Omental fat pad (tissue), 4 donors: Measurements from ENCODE around the gene PGM1. TPM values are rescaled to one million over a fixed set of nuclear protein-coding genes. Genes with fewer than 3 reads are reported as not detected.

ENCODE experiments used
- ATAC-seq: fragments of 150-250 bp; one replicate; pipeline ENCODE4 v1.9.1; 2016; ENCODE audit warnings: mild to moderate bottlenecking, moderate library complexity; ENCODE audit not compliant: low FRiP score
- DNase-seq: peaks from one replicate; pipeline ENCODE4 v3.0.0-alpha.2; 2019; ENCODE audit warnings: low spot score
- CTCF ChIP-seq, 3 donors: fragments of 450-650 bp; IDR thresholded peaks; one replicate each; pipeline ENCODE4 v1.5.1; 2016 to 2017; ENCODE audit warnings: antibody characterized with exemption in 3 of 3, mild to moderate bottlenecking in 3 of 3, moderate library complexity in 2 of 3
- total RNA-seq, 4 donors: library from RNA; depleted of rRNA; stranded (reverse); fragments of >200 nt; gene quantifications; one replicate each; pipeline ENCODE4 v1.1.0, GENCODE V29; 2016

The PGM1 gene
- total RNA-seq, 4 donors from 2014 or later: 71.2 to 312 (median 162) TPM

GRCh38 chr1:63628607-63629006 is 35.4 kb downstream of the PGM1 start:
- no peak for ATAC-seq
- no peak for DNase-seq
- no peak for TF ChIP-seq CTCF (IDR thresholded peaks at IDR 0.05)

GRCh38 chr1:63630238-63630637 is 37.0 kb downstream of the PGM1 start:
- no peak for TF ChIP-seq CTCF (IDR thresholded peaks at IDR 0.05)
- ATAC-seq: no peak
- no peak for DNase-seq

GRCh38 chr1:63630666-63631065 is 37.5 kb downstream of the PGM1 start:
- TF ChIP-seq CTCF (IDR thresholded peaks at IDR 0.05): no peak
- no peak for DNase-seq
- ATAC-seq: no peak

GRCh38 chr1:63632110-63632509 is 38.9 kb downstream of the PGM1 start:
- DNase-seq (no peak), ATAC-seq (no peak)
- TF ChIP-seq CTCF (IDR thresholded peaks at IDR 0.05): no peak

GRCh38 chr1:63633281-63633680 is 40.1 kb downstream of the PGM1 start:
- no peak for TF ChIP-seq CTCF (IDR thresholded peaks at IDR 0.05)
- DNase-seq: no peak
- ATAC-seq: no peak

- ATAC-seq (no peak), DNase-seq (no peak)
- no peak for TF ChIP-seq CTCF (IDR thresholded peaks at IDR 0.05)
These were observed 41.3 kb downstream of the PGM1 start for GRCh38 chr1:63634471-63634870.

GRCh38 chr1:63635681-63636080 is 42.5 kb downstream of the PGM1 start:
- no peak for DNase-seq
- TF ChIP-seq CTCF (IDR thresholded peaks at IDR 0.05): no peak
- ATAC-seq: no peak
